ENCODE results near the gene FUCA1. TPM values are rescaled to one million over a fixed set of nuclear protein-coding genes. Genes with fewer than 3 reads are reported as not detected.

The FUCA1 gene
- total and polyA plus RNA-seq, 2 donors (not counting 3 experiments of a cell fraction or from before 2014, with no cell fraction given): 4.9 to 5.6 TPM

GRCh38 chr1:23864801-23865542 is 3.1 kb downstream of the FUCA1 start:
- H3K9ac ChIP-seq (replicated peaks; ENCODE audit: extremely low read depth, insufficient read depth, low read length): no peak overlapping the region
- dilution Hi-C loops (cut with MboI; ENCODE audit: extremely low pct_ligation_motif_present, low sequenced_read_pairs): no loop called here
- intact Hi-C loops (cut with micrococcal nuclease): no loop called here
- H3K4me2 ChIP-seq (ENCODE audit: insufficient read depth, low read length): no peak overlapping the region
- no peaks in the 10 kb centered on the region for H3K9me3 ChIP-seq (replicated peaks; ENCODE audit: control insufficient read depth, insufficient read depth, low read length)
- H3K4me3 ChIP-seq (replicated peaks in 1 of 3; ENCODE audit: insufficient read depth in 1 of 3, low read depth in 1 of 3, low read length in 3 of 3): no peak overlapping the region
- H2AFZ ChIP-seq (ENCODE audit: low read depth, low read length): no peak overlapping the region
- DNase-seq (ENCODE audit: low read depth, low spot score) (no peak), FAIRE-seq (no peak)
- H3K36me3 ChIP-seq (ENCODE audit: control insufficient read depth in 2 of 2, extremely low read depth in 1 of 2, insufficient read depth in 2 of 2, low read length in 2 of 2): no peaks in the 10 kb centered on the region
- H3K9me1 ChIP-seq (replicated peaks; ENCODE audit: control insufficient read depth, extremely low read depth, insufficient read depth, low read length): no peaks in the 10 kb centered on the region
- POLR2A ChIA-PET: no interaction called here
- H3K79me2 ChIP-seq (ENCODE audit: control insufficient read depth, insufficient read depth, low read length): no peaks in the 10 kb centered on the region
- peaks cover 4% of the 10 kb centered on the region for H3K4me1 ChIP-seq (ENCODE audit: control insufficient read depth, extremely low read depth, insufficient read depth, low read length)
- TF ChIP-seq CTCF (IDR thresholded peaks at IDR 0.05; ENCODE audit: extremely low read depth in 1 of 2, insufficient read depth in 1 of 2, low read depth in 1 of 2, low read length in 2 of 2) (no peak), POLR2AphosphoS5 (IDR thresholded peaks at IDR 0.05; ENCODE audit: insufficient read depth, low read depth, low read length) (no peak), MYC (IDR thresholded peaks at IDR 0.05; ENCODE audit: low read depth, low read length) (no peak), MAX (IDR thresholded peaks at IDR 0.05; ENCODE audit: insufficient read depth, insufficient read length) (no peak), FOS (IDR thresholded peaks at IDR 0.05; ENCODE audit: borderline replicate concordance, insufficient read depth, low read length) (no peak), GATA2 (IDR thresholded peaks at IDR 0.05; ENCODE audit: insufficient read depth, insufficient read length, low read depth, low read length) (no peak), JUN (IDR thresholded peaks at IDR 0.05; ENCODE audit: borderline replicate concordance, insufficient read depth, insufficient read length, low read depth) (no peak), EZH2 (IDR thresholded peaks at IDR 0.05; ENCODE audit: borderline replicate concordance, low read depth, low read length, severe bottlenecking) (no peak), POLR2A (IDR thresholded peaks at IDR 0.05; ENCODE audit: low read depth, low read length) (no peak)
- H3K27ac ChIP-seq (ENCODE audit: insufficient read depth, low read depth, low read length): no peak overlapping the region
- H4K20me1 ChIP-seq (replicated peaks; ENCODE audit: control insufficient read depth, extremely low read depth, insufficient read depth, low read length): no peaks in the 10 kb centered on the region
- peaks cover 4 to 10% of the 10 kb centered on the region in 2 experiments for H3K27me3 ChIP-seq (ENCODE audit: control insufficient read depth in 2 of 2, insufficient read depth in 2 of 2, low read length in 2 of 2)
- CTCF ChIA-PET: interaction anchor here (0.7 to 1.4 kb wide), 5 partner anchors 10 to 152 kb away, joined by 3 to 7 read pairs (median 3); no protein-coding TSS in a partner anchor
- no TSS peak for BruUV-seq (replicated peaks)
